AG04450 (cell line): ENCODE data around the gene FNDC3B. TPM values are rescaled to one million over a fixed set of nuclear protein-coding genes. Genes with fewer than 3 reads are reported as not detected.

Experiments
- CTCF ChIA-PET: fragments of 300-600, 350-600 bp; formaldehyde crosslinking; extraction: SDS; loops from one replicate; lab custom pipeline; 2022; ENCODE audit warnings: antibody characterized with exemption, inconsistent platforms; lab: Charles Lee
- POLR2A ChIA-PET: fragments of 350-600 bp; formaldehyde crosslinking; extraction: SDS; loops from one replicate; lab custom pipeline; 2021; ENCODE audit warnings: antibody characterized with exemption, inconsistent platforms; lab: Yijun Ruan, JAX
- DNase-seq: peaks from one replicate; pipeline ENCODE4 v3.0.0-alpha.2; 2011; ENCODE audit warnings: low read depth, low spot score
- H3K27ac ChIP-seq: one replicate; pipeline ENCODE4 v1.5.1; 2012; ENCODE audit warnings: low read depth, low read length, control low read depth
- H3K27me3 ChIP-seq: one replicate; pipeline ENCODE4 v1.6.0; 2012; ENCODE audit warnings: low read length; ENCODE audit not compliant: control insufficient read depth, insufficient read depth
- H3K4me3 ChIP-seq: 2 replicates; pipeline ENCODE4 v1.5.1; 2011; ENCODE audit warnings: mild to moderate bottlenecking, low read depth, low read length, control low read depth
- H3K9me3 ChIP-seq: 2 replicates; pipeline ENCODE4 v1.5.1; 2012; ENCODE audit warnings: low read length; ENCODE audit not compliant: control insufficient read depth, insufficient read depth
- CTCF ChIP-seq: IDR thresholded peaks from 2 replicates; pipeline ENCODE4 v1.5.1; 2011; ENCODE audit warnings: low read depth, low read length, control low read depth, inconsistent platforms
- polyA plus RNA-seq: library from polyadenylated mRNA; depleted of rRNA; stranded (reverse); fragments of >200 nt; gene quantifications from 2 replicates; pipeline ENCODE4 v1.2.3, GENCODE V29; 2011

Gene FNDC3B
- polyA plus RNA-seq, 1 experiment = 39.5 TPM

DNA sequence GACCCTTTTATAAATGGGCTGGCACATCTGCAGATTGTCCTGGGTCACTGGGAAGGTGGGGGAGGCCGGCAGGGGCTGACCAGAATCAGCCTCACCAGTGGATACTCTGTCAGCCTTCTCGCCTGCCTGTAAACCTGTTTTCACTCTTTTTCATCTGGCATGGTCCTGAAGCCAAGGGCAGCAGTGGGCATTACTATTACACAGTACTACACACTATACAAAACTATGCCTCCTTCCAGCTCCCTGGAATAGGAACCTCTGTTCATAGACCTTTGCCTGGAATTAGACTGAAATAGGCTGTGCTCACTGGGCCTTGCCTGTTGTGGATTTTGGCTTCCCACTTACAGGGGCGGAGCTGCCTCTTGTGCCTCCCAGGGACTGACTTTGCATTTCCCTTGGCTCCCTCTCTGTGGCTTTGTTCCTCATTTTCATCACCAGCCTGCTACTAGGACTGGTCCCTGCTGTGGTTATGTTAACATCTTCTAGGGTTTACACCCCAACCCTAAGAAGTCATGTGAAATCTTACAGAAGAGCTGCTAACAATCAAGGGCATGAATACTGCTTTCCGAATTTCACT, 120.7 kb downstream of the FNDC3B start:
- no peaks in the 10 kb centered on the region for H3K9me3 ChIP-seq

GRCh38 chr3:172161133-172161789, 121.9 kb downstream of the FNDC3B start:
- no peak for TF ChIP-seq CTCF
- no peaks in the 10 kb centered on the region for H3K27me3 ChIP-seq
- no peak overlapping the region for H3K4me3 ChIP-seq
- no peak for DNase-seq
- ChIA-PET CTCF (no interaction called here), POLR2A (no interaction called here)
- no peak overlapping the region for H3K27ac ChIP-seq
- H3K9me3 ChIP-seq = no peaks in the 10 kb centered on the region

More for the DNA sequence above, 120.7 kb downstream of the FNDC3B start:
- ChIA-PET POLR2A (interaction anchor here (1.1 kb wide), 1 partner anchor 9 kb away, joined by 3 read pairs; no protein-coding TSS in a partner anchor), CTCF (no interaction called here)
- no peak for TF ChIP-seq CTCF
- H3K4me3 ChIP-seq = no peak overlapping the region
- H3K27ac ChIP-seq = no peak overlapping the region
- H3K27me3 ChIP-seq = no peaks in the 10 kb centered on the region
- no peak for DNase-seq

DNA sequence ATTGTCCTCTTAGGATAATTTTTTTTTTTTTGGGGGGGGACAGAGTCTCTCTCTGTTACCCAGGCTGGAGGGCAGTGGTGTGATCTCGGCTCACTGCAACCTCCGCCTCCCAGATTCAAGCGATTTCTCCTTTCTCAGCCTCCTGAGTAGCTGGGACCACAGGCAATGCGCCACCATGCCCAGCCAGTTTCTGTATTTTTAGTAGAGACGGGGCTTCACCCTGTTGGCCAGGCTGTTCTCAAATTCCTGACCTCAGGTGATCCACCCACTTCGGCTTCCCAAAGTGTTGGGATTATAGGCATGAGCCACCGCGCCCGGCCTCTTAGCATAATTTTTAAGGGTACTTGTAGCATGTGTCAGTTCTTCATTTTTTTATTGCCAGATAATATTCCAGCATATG, 122.6 kb downstream of the FNDC3B start:
- no peak for TF ChIP-seq CTCF

DNA sequence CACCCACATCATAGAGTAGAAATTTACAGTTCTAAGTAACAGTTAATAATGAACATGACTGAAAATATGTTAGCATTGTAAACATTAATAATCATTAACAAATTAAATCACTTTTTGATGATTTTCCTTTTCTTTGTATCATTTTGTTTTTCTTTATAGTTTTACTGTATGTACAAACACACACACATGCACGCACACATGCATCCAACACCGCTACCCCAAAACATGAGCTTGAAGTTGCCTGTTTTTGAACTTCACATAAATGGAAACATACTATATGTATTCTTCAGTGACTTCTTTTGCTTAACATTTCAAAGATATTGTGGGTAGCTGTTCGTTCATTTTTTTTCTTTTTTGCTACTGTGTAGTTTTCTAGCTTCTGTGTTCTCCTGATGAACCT, 123.9 kb downstream of the FNDC3B start:
- DNase-seq = no peak
- H3K27ac ChIP-seq = no peak overlapping the region
- POLR2A ChIA-PET = no interaction called here
- no peak for TF ChIP-seq CTCF
- no peaks in the 10 kb centered on the region for H3K9me3 ChIP-seq
- H3K27me3 ChIP-seq = no peaks in the 10 kb centered on the region
- H3K4me3 ChIP-seq = no peak overlapping the region
- CTCF ChIA-PET = interaction anchor here (0.6 kb wide), 1 partner anchor 479 kb away, joined by 5 read pairs; no protein-coding TSS in a partner anchor

More for the DNA sequence above, 122.6 kb downstream of the FNDC3B start:
- Histone ChIP-seq H3K27ac (no peak overlapping the region), H3K27me3 (no peaks in the 10 kb centered on the region), H3K9me3 (no peaks in the 10 kb centered on the region), H3K4me3 (no peak overlapping the region)
- ChIA-PET POLR2A (no interaction called here), CTCF (no interaction called here)
- DNase-seq = no peak

GRCh38 chr3:172164620-172165362, 125.4 kb downstream of the FNDC3B start:
- no peak for DNase-seq
- Histone ChIP-seq H3K9me3 (no peaks in the 10 kb centered on the region), H3K4me3 (no peak overlapping the region), H3K27me3 (no peaks in the 10 kb centered on the region), H3K27ac (no peak overlapping the region)
- ChIA-PET POLR2A (no interaction called here), CTCF (no interaction called here)
- no peak for TF ChIP-seq CTCF
